A673 (cell line): ENCODE data around the gene CAST. TPM values are rescaled to one million over a fixed set of nuclear protein-coding genes. Genes with fewer than 3 reads are reported as not detected.

Source experiments
- Bru-seq: library from RNA; stranded (reverse); fragments of 400-500 nt; gene quantifications from one replicate; lab custom pipeline; 2021; lab: Mats Ljungman, UMichigan
- BruChase-seq, 2 experiments: library from RNA; stranded (reverse); fragments of 400-500 nt; gene quantifications; one replicate each; lab custom pipeline; 2021; lab: Mats Ljungman, UMichigan
- BruUV-seq: library from RNA; stranded (reverse); fragments of 400-500 nt; replicated peaks from 2 replicates; lab custom pipeline; 2021; lab: Mats Ljungman, UMichigan
- CTCF ChIA-PET: fragments of 300-600 bp; sonication (Branson Sonifier 250); formaldehyde crosslinking; loops from one replicate; lab custom pipeline; 2022; ENCODE audit warnings: antibody characterized with exemption; lab: Charles Lee
- POLR2A ChIA-PET: fragments of 300-600 bp; sonication (Branson Sonifier 250); formaldehyde crosslinking; loops from one replicate; lab custom pipeline; 2022; ENCODE audit warnings: antibody characterized with exemption; ENCODE audit not compliant: low non-redundant PET; lab: Charles Lee
- DNase-seq: peaks from one replicate; pipeline ENCODE4 v3.0.0-alpha.2; 2015; ENCODE audit warnings: low spot score
- H3K27ac ChIP-seq: fragments of 200-600 bp; sonication (generic); 2 replicates; pipeline ENCODE4 v1.5.1; 2016; ENCODE audit warnings: mixed run types, low read depth, mild to moderate bottlenecking, mixed read lengths, antibody characterized with exemption, low read length; ENCODE audit not compliant: poor library complexity, severe bottlenecking
- H3K27me3 ChIP-seq: fragments of 200-600 bp; sonication (generic); replicated peaks from 2 replicates; pipeline ENCODE4 v1.6.1; 2017; ENCODE audit warnings: mixed run types, low read depth, mild to moderate bottlenecking, mixed read lengths, antibody characterized with exemption, low read length; ENCODE audit not compliant: insufficient read depth, poor library complexity
- H3K36me3 ChIP-seq: fragments of 200-600 bp; sonication (generic); 2 replicates; pipeline ENCODE4 v1.6.1; 2016; ENCODE audit warnings: mixed run types, mild to moderate bottlenecking, mixed read lengths, antibody characterized with exemption, low read length; ENCODE audit not compliant: insufficient read depth, poor library complexity, severe bottlenecking
- H3K4me1 ChIP-seq: fragments of 200-600 bp; sonication (generic); 2 replicates; pipeline ENCODE4 v1.6.1; 2017; ENCODE audit warnings: mixed run types, mild to moderate bottlenecking, mixed read lengths, antibody characterized with exemption, low read length; ENCODE audit not compliant: insufficient read depth, poor library complexity, severe bottlenecking
- H3K4me3 ChIP-seq: fragments of 200-600 bp; sonication (generic); 2 replicates; pipeline ENCODE4 v1.5.1; 2016; ENCODE audit warnings: low read depth, mixed run types, mild to moderate bottlenecking, mixed read lengths, low read length; ENCODE audit not compliant: poor library complexity, severe bottlenecking
- H3K9me3 ChIP-seq: fragments of 200-600 bp; sonication (generic); 2 replicates; pipeline ENCODE4 v1.6.1; 2016; ENCODE audit warnings: mixed run types, low read depth, mild to moderate bottlenecking, mixed read lengths, antibody characterized with exemption, low read length; ENCODE audit not compliant: poor library complexity, severe bottlenecking
- CTCF ChIP-seq: fragments of 300-800, 200-600 bp; sonication (generic); conservative IDR thresholded peaks from 2 replicates; pipeline ENCODE4 v1.5.1; 2017; ENCODE audit warnings: low read depth, mild to moderate bottlenecking, antibody characterized with exemption, low read length, moderate library complexity, mixed read lengths
- EZH2 ChIP-seq: fragments of 200-600 bp; sonication (generic); IDR thresholded peaks from 2 replicates; pipeline ENCODE4 v1.6.1; 2017; ENCODE audit warnings: borderline replicate concordance, low read depth, mild to moderate bottlenecking, mixed read lengths, antibody characterized with exemption, low read length; ENCODE audit not compliant: poor library complexity, severe bottlenecking
- intact Hi-C: fragments of 100-400 bp; cut with micrococcal nuclease; formaldehyde crosslinking; loops from one replicate; pipeline ENCODE4 v1.10.0; 2022; ENCODE audit not compliant: unreplicated experiment
- long read RNA-seq: library from polyadenylated mRNA; stranded (forward); transcript quantifications from one replicate; pipeline ENCODE4 v2.0.0, GENCODE V29; 2022
- total RNA-seq: library from RNA; stranded (reverse); gene quantifications from 2 replicates; pipeline ENCODE4 v1.2.3, GENCODE V29; 2021

The CAST gene
- total RNA-seq: 66.8 and 72.5 TPM in 2 replicates
- percentile 65 among the genes with signal in this experiment for Bru-seq, nascent RNA
- percentile 60 among the genes with signal in this experiment for BruChase-seq, experiment 1, labeled RNA remaining after a 2-hour chase
- BruChase-seq, experiment 2, labeled RNA remaining after a 6-hour chase: percentile 62 among the genes with signal in this experiment
- long read RNA-seq, full-length matches to known transcripts: 30 of 123 reads
- long read RNA-seq, partial matches to known transcripts: 20 of 123 reads
- long read RNA-seq, other reads (novel, unspliced or antisense): 73 of 123 reads

- no peaks in the 10 kb centered on the region for H3K27me3 ChIP-seq
- intact Hi-C loops: loop anchor here (2.0 kb wide), 1 partner anchor 47 kb away; no protein-coding TSS in a partner anchor
- H3K4me1 ChIP-seq: no peaks in the 10 kb centered on the region
- no peaks in the 10 kb centered on the region for H3K9me3 ChIP-seq
- TF ChIP-seq CTCF (no peak), EZH2 (no peak)
- DNase-seq: peak; percentile 59
- CTCF ChIA-PET: no interaction called here
- no peaks in the 10 kb centered on the region for H3K36me3 ChIP-seq
- BruUV-seq: no TSS peak
- POLR2A ChIA-PET: interaction anchor here (0.8 kb wide), 1 partner anchor 840 kb away, joined by 4 read pairs; the partner anchor contains the start of gene GLRX
- peak within 1 kb of the TSS; percentile 86 for H3K4me3 ChIP-seq
- H3K27ac ChIP-seq: peak within 1 kb of the TSS; percentile 65
These were observed at the start of gene CAST for GRCh38 chr5:96661855-96662724. CAST (plus strand) TSS chr5:96662376; CDS start chr5:96662423, 47 bp downstream.

GRCh38 chr5:96614110-96614691 lies 48.0 kb upstream of the CAST start:
- peaks cover 36% of the 10 kb centered on the region for H3K4me1 ChIP-seq
- H3K4me3 ChIP-seq: peak overlapping the region; percentile 13
- peak overlapping the region; percentile 55 for H3K27ac ChIP-seq
- ChIA-PET POLR2A (no interaction called here), CTCF (interaction anchor here (0.6 to 1.6 kb wide), 11 partner anchors 11 to 270 kb away, joined by 3 to 21 read pairs (median 4); partner anchors contain the start of gene ERAP1)
- no peaks in the 10 kb centered on the region for H3K36me3 ChIP-seq
- H3K27me3 ChIP-seq: no peaks in the 10 kb centered on the region
- BruUV-seq: no TSS peak
- intact Hi-C loops: loop anchor here (1.0 to 5.0 kb wide), 8 partner anchors 49 to 549 kb away; partner anchors contain the start of genes CAST and LIX1
- peaks cover 7% of the 10 kb centered on the region for H3K9me3 ChIP-seq
- TF ChIP-seq CTCF (peak; percentile 65), EZH2 (no peak)
- DNase-seq: peak; percentile 92

- ChIA-PET POLR2A (interaction anchor here (0.6 kb wide), 1 partner anchor 321 kb away, joined by 13 read pairs; no protein-coding TSS in a partner anchor), CTCF (interaction anchor here (1.2 to 1.6 kb wide), 2 partner anchors 15 to 137 kb away, joined by 3 to 21 read pairs; no protein-coding TSS in a partner anchor)
- H3K9me3 ChIP-seq: no peaks in the 10 kb centered on the region
- no peak for TF ChIP-seq CTCF
- TF ChIP-seq EZH2: no peak
- no TSS peak for BruUV-seq
- no peaks in the 10 kb centered on the region for H3K36me3 ChIP-seq
- H3K27ac ChIP-seq: no peak overlapping the region
- peaks cover 34% of the 10 kb centered on the region for H3K4me1 ChIP-seq
- intact Hi-C loops: loop anchor here (2.0 kb wide), 2 partner anchors 48 to 548 kb away; partner anchors contain the start of gene CAST
- DNase-seq: peak; percentile 10
- no peaks in the 10 kb centered on the region for H3K27me3 ChIP-seq
- no peak overlapping the region for H3K4me3 ChIP-seq
These were observed 47.0 kb upstream of the CAST start for GRCh38 chr5:96615223-96615622.
